Duodenal mucosa (tissue), 2 donors: ENCODE measurements around the gene LNX1.

Experiments
- H3K27ac ChIP-seq: one replicate; pipeline ENCODE4 v1.7.0; 2013; ENCODE audit warnings: low read depth, low read length
- H3K27me3 ChIP-seq, 2 donors: one replicate each; pipeline ENCODE4 v1.7.0; 2013; ENCODE audit warnings: low read length in 2 of 2, control low read depth in 1 of 2; ENCODE audit not compliant: insufficient read depth in 2 of 2, control insufficient read depth in 1 of 2
- H3K36me3 ChIP-seq, 2 donors: one replicate each; pipeline ENCODE4 v1.7.0; 2013; ENCODE audit warnings: low read length in 2 of 2, control low read depth in 1 of 2; ENCODE audit not compliant: insufficient read depth in 2 of 2, control insufficient read depth in 1 of 2
- H3K4me1 ChIP-seq, 2 donors: one replicate each; pipeline ENCODE4 v1.7.0; 2013; ENCODE audit warnings: low read length in 2 of 2, control low read depth in 1 of 2; ENCODE audit not compliant: insufficient read depth in 2 of 2, control insufficient read depth in 1 of 2
- H3K4me3 ChIP-seq, 2 donors: one replicate each; pipeline ENCODE4 v1.7.0; 2013; ENCODE audit warnings: low read length in 2 of 2, low read depth in 1 of 2
- H3K9ac ChIP-seq, 2 donors: one replicate each; pipeline ENCODE4 v1.7.0; 2013; ENCODE audit warnings: low read length in 2 of 2, low read depth in 1 of 2
- H3K9me3 ChIP-seq, 2 donors: one replicate each; pipeline ENCODE4 v1.7.0; 2013; ENCODE audit warnings: low read length in 2 of 2, control low read depth in 1 of 2; ENCODE audit not compliant: control insufficient read depth in 1 of 2

LNX1 gene

GRCh38 chr4:53507671-53508286 lies 83.5 kb downstream of the LNX1 start:
- H3K27ac ChIP-seq = no peak overlapping the region
- H3K9ac ChIP-seq = no peak overlapping the region
- no peaks in the 10 kb centered on the region for H3K4me1 ChIP-seq
- no peaks in the 10 kb centered on the region for H3K27me3 ChIP-seq
- no peaks in the 10 kb centered on the region for H3K9me3 ChIP-seq
- H3K4me3 ChIP-seq = peak overlapping the region in 1 of 2 donors; percentile 9
- H3K36me3 ChIP-seq = peaks cover 8 to 11% of the 10 kb centered on the region in 2 donors

DNA sequence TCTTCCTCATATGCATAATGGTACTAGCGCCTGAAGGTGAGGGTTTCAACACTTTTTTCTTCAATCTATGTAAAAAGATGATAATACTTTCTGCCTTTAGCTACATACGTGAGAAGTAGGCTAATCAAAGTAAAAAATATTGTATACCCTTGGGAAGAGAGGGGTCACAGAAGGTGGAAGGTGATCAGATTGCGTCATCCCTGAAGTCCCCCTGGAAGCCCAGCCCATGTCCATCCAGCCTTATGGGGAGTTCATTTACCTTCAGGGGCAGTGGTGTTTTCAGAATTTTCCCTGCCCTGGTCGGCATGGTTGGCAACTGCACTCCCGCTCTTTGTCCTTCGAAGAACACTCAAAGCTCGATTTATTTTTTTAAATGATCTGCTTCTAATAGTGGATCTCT lies 84.2 kb downstream of the LNX1 start:
- Histone ChIP-seq H3K9ac (no peak overlapping the region), H3K4me3 (no peak overlapping the region), H3K27ac (no peak overlapping the region), H3K27me3 (no peaks in the 10 kb centered on the region), H3K4me1 (no peaks in the 10 kb centered on the region), H3K36me3 (peaks cover 8 to 11% of the 10 kb centered on the region in 2 donors), H3K9me3 (no peaks in the 10 kb centered on the region)

GRCh38 chr4:53505947-53506346 lies 85.3 kb downstream of the LNX1 start:
- H3K4me1 ChIP-seq = no peaks in the 10 kb centered on the region
- no peak overlapping the region for H3K27ac ChIP-seq
- H3K27me3 ChIP-seq = no peaks in the 10 kb centered on the region
- no peaks in the 10 kb centered on the region for H3K9me3 ChIP-seq
- H3K36me3 ChIP-seq = peaks cover 8 to 17% of the 10 kb centered on the region in 2 donors
- no peak overlapping the region for H3K9ac ChIP-seq
- no peak overlapping the region for H3K4me3 ChIP-seq

- no peaks in the 10 kb centered on the region for H3K27me3 ChIP-seq
- H3K9ac ChIP-seq = no peak overlapping the region
- no peak overlapping the region for H3K4me3 ChIP-seq
- H3K36me3 ChIP-seq = peaks cover 8 to 20% of the 10 kb centered on the region in 2 donors
- no peaks in the 10 kb centered on the region for H3K4me1 ChIP-seq
- H3K9me3 ChIP-seq = no peaks in the 10 kb centered on the region
- no peak overlapping the region for H3K27ac ChIP-seq
Measured at GRCh38 chr4:53502094-53502493, 89.2 kb downstream of the LNX1 start.

GRCh38 chr4:53501561-53501960 lies 89.7 kb downstream of the LNX1 start:
- H3K9ac ChIP-seq = no peak overlapping the region
- H3K27me3 ChIP-seq = no peaks in the 10 kb centered on the region
- no peak overlapping the region for H3K27ac ChIP-seq
- no peaks in the 10 kb centered on the region for H3K4me1 ChIP-seq
- H3K4me3 ChIP-seq = no peak overlapping the region
- peaks cover 8 to 20% of the 10 kb centered on the region in 2 donors for H3K36me3 ChIP-seq
- H3K9me3 ChIP-seq = no peaks in the 10 kb centered on the region

- no peak overlapping the region for H3K9ac ChIP-seq
- no peak overlapping the region for H3K4me3 ChIP-seq
- H3K27ac ChIP-seq = no peak overlapping the region
- H3K4me1 ChIP-seq = no peaks in the 10 kb centered on the region
- H3K9me3 ChIP-seq = no peaks in the 10 kb centered on the region
- H3K36me3 ChIP-seq = peaks cover 2 to 27% of the 10 kb centered on the region in 2 donors
- no peaks in the 10 kb centered on the region for H3K27me3 ChIP-seq
Measured at GRCh38 chr4:53500546-53500945, 90.7 kb downstream of the LNX1 start.

- H3K4me3 ChIP-seq = no peak overlapping the region
- H3K27me3 ChIP-seq = no peaks in the 10 kb centered on the region
- no peaks in the 10 kb centered on the region for H3K9me3 ChIP-seq
- H3K9ac ChIP-seq = no peak overlapping the region
- H3K36me3 ChIP-seq = peaks cover 0 to 26% of the 10 kb centered on the region in 2 donors
- H3K27ac ChIP-seq = no peak overlapping the region
- no peaks in the 10 kb centered on the region for H3K4me1 ChIP-seq
Measured at GRCh38 chr4:53499791-53500190, 91.5 kb downstream of the LNX1 start.

GRCh38 chr4:53498706-53499105 lies 92.6 kb downstream of the LNX1 start:
- Histone ChIP-seq H3K27ac (no peak overlapping the region), H3K9ac (no peak overlapping the region), H3K4me1 (no peaks in the 10 kb centered on the region), H3K9me3 (no peaks in the 10 kb centered on the region), H3K4me3 (no peak overlapping the region), H3K36me3 (peaks cover 0 to 33% of the 10 kb centered on the region in 2 donors), H3K27me3 (no peaks in the 10 kb centered on the region)

- Histone ChIP-seq H3K9me3 (no peaks in the 10 kb centered on the region), H3K36me3 (peaks cover 0 to 38% of the 10 kb centered on the region in 2 donors), H3K27ac (no peak overlapping the region), H3K4me1 (no peaks in the 10 kb centered on the region), H3K27me3 (no peaks in the 10 kb centered on the region), H3K4me3 (no peak overlapping the region), H3K9ac (no peak overlapping the region)
Measured at GRCh38 chr4:53497487-53498244, 93.6 kb downstream of the LNX1 start.

GRCh38 chr4:53494851-53495250 lies 96.4 kb downstream of the LNX1 start:
- Histone ChIP-seq H3K4me3 (no peak overlapping the region), H3K36me3 (peaks cover 0 to 33% of the 10 kb centered on the region in 2 donors), H3K27me3 (no peaks in the 10 kb centered on the region), H3K9ac (no peak overlapping the region), H3K4me1 (no peaks in the 10 kb centered on the region), H3K27ac (no peak overlapping the region), H3K9me3 (no peaks in the 10 kb centered on the region)
